Esophagus (tissue), 2 donors: Measurements from ENCODE around the gene CRIM1. TPM values are rescaled to one million over a fixed set of nuclear protein-coding genes. Genes with fewer than 3 reads are reported as not detected.

Experiments used
- H3K27ac ChIP-seq, 2 donors: one replicate each; pipeline ENCODE4 v1.5.1; 2013; ENCODE audit warnings: low read depth in 2 of 2, mild to moderate bottlenecking in 2 of 2, inconsistent platforms in 1 of 2, low read length in 1 of 2, moderate library complexity in 1 of 2
- H3K27me3 ChIP-seq, 2 donors: one replicate each; pipeline ENCODE4 v1.6.1; 2013; ENCODE audit warnings: low read length in 2 of 2, control low read depth in 1 of 2, mild to moderate bottlenecking in 1 of 2; ENCODE audit not compliant: insufficient read depth in 2 of 2, control insufficient read depth in 1 of 2
- H3K36me3 ChIP-seq, 2 donors: one replicate each; pipeline ENCODE4 v1.6.1; 2013; ENCODE audit warnings: low read length in 1 of 2; ENCODE audit not compliant: control insufficient read depth in 2 of 2, insufficient read depth in 2 of 2
- H3K4me1 ChIP-seq, 2 donors: one replicate each; pipeline ENCODE4 v1.6.1; 2013; ENCODE audit warnings: low read length in 1 of 2; ENCODE audit not compliant: control insufficient read depth in 2 of 2, insufficient read depth in 2 of 2
- H3K4me3 ChIP-seq, 2 donors: one replicate each; pipeline ENCODE4 v1.5.1; 2013; ENCODE audit warnings: low read length in 2 of 2, mild to moderate bottlenecking in 2 of 2, low read depth in 1 of 2, moderate library complexity in 1 of 2
- H3K9me3 ChIP-seq, 2 donors: one replicate each; pipeline ENCODE4 v1.6.1; 2013; ENCODE audit warnings: mild to moderate bottlenecking in 2 of 2, low read depth in 1 of 2, low read length in 1 of 2, moderate library complexity in 1 of 2; ENCODE audit not compliant: control insufficient read depth in 2 of 2, insufficient read depth in 1 of 2
- WGBS, 2 donors: extraction: QIAGEN DNeasy Blood & Tissue Kit; methylation state at CpG; one replicate each; pipeline ENCODE4 v1.1.7; 2013; 5-methylcytosine and 5-hydroxymethylcytosine counted together
- polyA plus RNA-seq, 2 donors: library from polyadenylated mRNA; stranded (reverse); fragments of 200-250 nt; gene quantifications; one replicate each; pipeline ENCODE4 v1.2.3, GENCODE V29; 2013
- donor health status: healthy with polysubstance abuse.
- donor health status: Bipolar disorder and iron deficiency.

The CRIM1 gene
- polyA plus RNA-seq, 2 donors: 5.9 to 10.3 TPM

DNA sequence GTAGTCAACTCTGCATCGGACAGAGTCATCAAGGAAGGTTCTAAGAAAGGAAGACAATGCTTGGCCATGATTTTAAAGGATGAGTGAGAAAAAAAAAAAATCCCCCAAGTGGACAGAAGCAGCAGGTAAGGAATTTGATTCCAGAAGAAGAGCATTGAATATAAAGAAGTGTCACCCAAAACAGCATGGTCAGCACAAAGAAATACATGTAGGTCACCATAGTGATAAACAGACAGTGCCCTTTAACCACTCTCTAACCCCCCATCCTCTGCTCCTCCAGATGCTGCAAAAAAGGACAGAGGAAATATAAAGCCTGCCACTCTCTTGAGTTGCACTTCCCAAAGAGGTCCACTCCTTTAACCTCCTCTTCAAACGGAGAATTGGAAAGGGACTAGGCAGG is 219.0 kb downstream of the CRIM1 start:
- Histone ChIP-seq H3K27ac (no peak overlapping the region), H3K36me3 (peaks cover 0 to 5% of the 10 kb centered on the region in 2 donors), H3K9me3 (no peaks in the 10 kb centered on the region), H3K4me1 (no peaks in the 10 kb centered on the region), H3K4me3 (no peak overlapping the region), H3K27me3 (no peaks in the 10 kb centered on the region)
- WGBS, 2 donors: 93 to 100% methylated on average over 2 of the region's 2 CpGs

- H3K36me3 ChIP-seq: peaks cover 0 to 5% of the 10 kb centered on the region in 2 donors
- WGBS, 2 donors: 88 to 93% methylated on average over 2 of the region's 2 CpGs
These were observed 222.3 kb downstream of the CRIM1 start for GRCh38 chr2:36577884-36578283.

GRCh38 chr2:36578343-36579296 is 223.0 kb downstream of the CRIM1 start:
- Histone ChIP-seq H3K4me1 (no peaks in the 10 kb centered on the region), H3K9me3 (no peaks in the 10 kb centered on the region), H3K36me3 (peaks cover 0 to 5% of the 10 kb centered on the region in 2 donors), H3K4me3 (no peak overlapping the region), H3K27ac (peak overlapping the region in 1 of 2 donors; percentile 31), H3K27me3 (no peaks in the 10 kb centered on the region)
- WGBS, 2 donors: 70 to 72% methylated on average over 10 of the region's 10 CpGs

More at GRCh38 chr2:36577884-36578283, 222.3 kb downstream of the CRIM1 start:
- Histone ChIP-seq H3K27ac (no peak overlapping the region), H3K27me3 (no peaks in the 10 kb centered on the region), H3K9me3 (no peaks in the 10 kb centered on the region), H3K4me3 (no peak overlapping the region), H3K4me1 (no peaks in the 10 kb centered on the region)

DNA sequence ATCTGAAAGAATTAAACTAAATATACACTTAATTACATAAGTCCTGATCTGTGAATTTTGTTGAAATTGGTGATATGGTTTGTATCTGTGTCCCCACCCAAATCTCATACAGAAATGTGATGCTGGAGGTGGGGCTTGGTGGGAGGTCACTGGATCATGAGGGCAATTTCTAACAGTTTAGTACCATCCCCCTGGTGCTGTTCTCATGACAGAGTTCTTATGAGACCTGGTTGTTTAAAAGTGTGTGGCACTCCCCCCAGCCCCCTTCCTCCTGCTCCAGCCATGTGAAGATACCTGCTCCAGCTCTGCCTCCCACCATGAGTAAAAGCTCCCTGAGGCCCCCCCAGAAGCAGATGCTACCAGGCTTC is 223.7 kb downstream of the CRIM1 start:
- Histone ChIP-seq H3K4me1 (no peaks in the 10 kb centered on the region), H3K9me3 (no peaks in the 10 kb centered on the region), H3K4me3 (no peak overlapping the region), H3K36me3 (peaks cover 5% of the 10 kb centered on the region in 2 donors), H3K27ac (no peak overlapping the region), H3K27me3 (no peaks in the 10 kb centered on the region)

- Histone ChIP-seq H3K27me3 (no peaks in the 10 kb centered on the region), H3K4me3 (no peak overlapping the region), H3K36me3 (peaks cover 5 to 8% of the 10 kb centered on the region in 2 donors), H3K9me3 (no peaks in the 10 kb centered on the region), H3K4me1 (peaks cover 0 to 2% of the 10 kb centered on the region in 2 donors), H3K27ac (no peak overlapping the region)
- WGBS, 2 donors: 83 to 84% methylated on average over 5 of the region's 5 CpGs
These were observed 227.0 kb downstream of the CRIM1 start for GRCh38 chr2:36582538-36582937.

DNA sequence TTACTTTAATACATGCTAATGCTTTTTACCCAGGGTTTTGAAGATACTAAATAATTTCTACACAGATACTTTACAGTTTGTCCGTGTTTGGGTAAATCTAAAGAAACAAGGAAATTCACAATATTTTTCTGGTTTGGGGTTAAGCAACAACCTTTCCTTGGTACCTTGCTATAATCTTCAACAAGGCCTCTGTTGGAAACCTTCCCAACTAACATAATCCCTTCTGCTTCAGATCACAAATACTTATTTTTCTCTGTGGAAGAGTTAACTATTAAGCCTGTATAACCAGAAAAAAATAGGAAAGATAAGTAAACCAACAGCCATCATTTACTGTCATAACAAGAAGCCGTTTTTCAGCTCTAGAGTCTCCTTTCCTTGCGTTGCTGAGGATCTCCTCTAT is 227.4 kb downstream of the CRIM1 start:
- H3K27me3 ChIP-seq: no peaks in the 10 kb centered on the region
- WGBS, 2 donors: 73 to 89% methylated on average over 3 of the region's 3 CpGs
- H3K27ac ChIP-seq: no peak overlapping the region
- H3K4me1 ChIP-seq: peaks cover 0 to 2% of the 10 kb centered on the region in 2 donors
- H3K36me3 ChIP-seq: peaks cover 5 to 8% of the 10 kb centered on the region in 2 donors
- H3K9me3 ChIP-seq: no peaks in the 10 kb centered on the region
- H3K4me3 ChIP-seq: no peak overlapping the region

DNA sequence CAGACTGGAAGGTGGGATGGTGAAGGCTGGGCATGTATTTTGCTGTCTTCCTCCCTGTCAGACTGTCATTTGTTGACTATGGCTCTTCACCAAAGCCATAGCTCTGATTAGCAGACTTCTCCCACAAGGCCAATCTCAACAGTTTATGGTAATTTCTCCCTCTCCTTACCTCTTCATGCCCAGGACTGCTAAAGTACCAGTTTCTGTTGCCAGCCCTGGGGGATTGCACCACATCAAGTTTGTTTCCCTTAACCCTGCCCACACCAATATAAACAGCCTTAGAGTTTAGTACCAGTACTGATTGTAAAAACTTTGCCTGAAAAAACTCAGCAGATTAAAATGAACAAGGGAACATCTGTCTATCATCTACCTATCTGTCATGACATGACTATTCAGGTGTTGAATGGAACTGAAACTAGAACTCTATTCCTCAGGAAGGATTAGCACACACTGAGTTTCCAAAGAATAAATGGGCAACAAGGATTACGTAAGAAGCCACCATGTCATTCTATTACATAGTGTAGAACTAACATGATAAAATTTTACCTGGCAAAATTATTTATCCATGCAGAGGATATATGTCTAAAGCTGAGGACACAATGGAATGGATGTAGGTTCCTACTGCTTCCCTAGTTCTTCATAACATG is 228.7 kb downstream of the CRIM1 start:
- H3K27ac ChIP-seq: no peak overlapping the region
- H3K36me3 ChIP-seq: peaks cover 0 to 8% of the 10 kb centered on the region in 2 donors
- WGBS, 2 donors: 80 to 82% methylated on average over 1 of the region's 1 CpG
- no peaks in the 10 kb centered on the region for H3K9me3 ChIP-seq
- no peaks in the 10 kb centered on the region for H3K27me3 ChIP-seq
- H3K4me3 ChIP-seq: no peak overlapping the region
- peaks cover 0 to 2% of the 10 kb centered on the region in 2 donors for H3K4me1 ChIP-seq

- H3K27ac ChIP-seq: no peak overlapping the region
- H3K36me3 ChIP-seq: peaks cover 0 to 8% of the 10 kb centered on the region in 2 donors
- WGBS, 2 donors: 95 to 97% methylated on average over 6 of the region's 6 CpGs
- no peaks in the 10 kb centered on the region for H3K9me3 ChIP-seq
- H3K4me3 ChIP-seq: no peak overlapping the region
- H3K4me1 ChIP-seq: peaks cover 0 to 2% of the 10 kb centered on the region in 2 donors
- H3K27me3 ChIP-seq: no peaks in the 10 kb centered on the region
These were observed 231.1 kb downstream of the CRIM1 start for GRCh38 chr2:36586672-36587071.

- no peaks in the 10 kb centered on the region for H3K27me3 ChIP-seq
- peaks cover 0 to 8% of the 10 kb centered on the region in 2 donors for H3K36me3 ChIP-seq
- WGBS, 2 donors: 76 to 82% methylated on average over 1 of the region's 1 CpG
- H3K4me1 ChIP-seq: peaks cover 0 to 2% of the 10 kb centered on the region in 2 donors
- no peaks in the 10 kb centered on the region for H3K9me3 ChIP-seq
- H3K27ac ChIP-seq: no peak overlapping the region
- H3K4me3 ChIP-seq: no peak overlapping the region
These were observed 231.5 kb downstream of the CRIM1 start for GRCh38 chr2:36587101-36587500.
